Activated CD8-positive, alpha-beta memory T cell treated with anti-CD3 and anti-CD28 coated beads for 36 hours (primary cell): ENCODE measurements around the gene CREBZF. TPM values are rescaled to one million over a fixed set of nuclear protein-coding genes. Genes with fewer than 3 reads are reported as not detected.

Experiments used
- CTCF ChIA-PET: fragments of 350-600 bp; sonication (Branson Sonifier 250); formaldehyde crosslinking; loops from one replicate; lab custom pipeline; 2021; ENCODE audit warnings: antibody characterized with exemption; lab: Charles Lee
- POLR2A ChIA-PET: fragments of 350-600 bp; sonication (Branson Sonifier 250); formaldehyde crosslinking; loops from one replicate; lab custom pipeline; 2021; ENCODE audit warnings: antibody characterized with exemption; lab: Charles Lee
- total RNA-seq, 2 experiments: library from RNA; stranded (reverse); gene quantifications; one replicate each; pipeline ENCODE4 v1.2.3, GENCODE V29; 2021

The CREBZF gene
- total RNA-seq, result 10 to 100 TPM; 41.8 to 43.7 TPM

GRCh38 chr11:85664615-85665481 is at the start of gene CREBZF:
Gene CREBZF (minus strand): TSS chr11:85665129. CDS start chr11:85664875, 254 bp downstream.
- CTCF ChIA-PET, result interaction anchor here (1.8 kb wide), 1 partner anchor 16 kb away, joined by 8 read pairs; no protein-coding TSS in a partner anchor
- POLR2A ChIA-PET, result interaction anchor here (0.6 to 2.1 kb wide), 7 partner anchors 13 to 144 kb away, joined by 3 to 13 read pairs (median 3); partner anchors contain the start of genes TMEM126A and TMEM126B

GRCh38 chr11:85712953-85713352 is 48.0 kb upstream of the CREBZF start:
- CTCF ChIA-PET, result interaction anchor here (0.6 kb wide), 1 partner anchor 9 kb away, joined by 3 read pairs; no protein-coding TSS in a partner anchor
- POLR2A ChIA-PET, result no interaction called here

- ChIA-PET POLR2A (no interaction called here), CTCF (no interaction called here)
These were observed 46.0 kb upstream of the CREBZF start for GRCh38 chr11:85710917-85711316.

- CTCF ChIA-PET, result no interaction called here
- POLR2A ChIA-PET, result no interaction called here
These were observed 45.2 kb upstream of the CREBZF start for GRCh38 chr11:85709941-85710702.

- ChIA-PET CTCF (no interaction called here), POLR2A (no interaction called here)
These were observed 40.9 kb upstream of the CREBZF start for GRCh38 chr11:85705800-85706199.

- POLR2A ChIA-PET, result no interaction called here
- CTCF ChIA-PET, result no interaction called here
These were observed 40.0 kb upstream of the CREBZF start for GRCh38 chr11:85704967-85705366.

GRCh38 chr11:85699957-85700741 is 35.2 kb upstream of the CREBZF start:
- POLR2A ChIA-PET, result interaction anchor here (0.6 to 1.1 kb wide), 2 partner anchors 13 to 55 kb away, joined by 3 read pairs; no protein-coding TSS in a partner anchor
- CTCF ChIA-PET, result interaction anchor here (0.7 to 1.3 kb wide), 3 partner anchors 17 to 143 kb away, joined by 3 to 4 read pairs (median 3); no protein-coding TSS in a partner anchor

GRCh38 chr11:85698195-85698594 is 33.3 kb upstream of the CREBZF start:
- ChIA-PET CTCF (no interaction called here), POLR2A (no interaction called here)

GRCh38 chr11:85697747-85698146 is 32.8 kb upstream of the CREBZF start:
- POLR2A ChIA-PET, result no interaction called here

GRCh38 chr11:85695546-85695945 is 30.6 kb upstream of the CREBZF start:
- ChIA-PET CTCF (interaction anchor here (1.9 kb wide), 1 partner anchor 11 kb away, joined by 7 read pairs; no protein-coding TSS in a partner anchor), POLR2A (no interaction called here)

More at GRCh38 chr11:85697747-85698146, 32.8 kb upstream of the CREBZF start:
- CTCF ChIA-PET, result no interaction called here

GRCh38 chr11:85694385-85694980 is 29.6 kb upstream of the CREBZF start:
- ChIA-PET POLR2A (no interaction called here), CTCF (interaction anchor here (0.6 to 1.9 kb wide), 2 partner anchors 10 to 116 kb away, joined by 3 to 7 read pairs; partner anchors contain the start of gene SYTL2)

GRCh38 chr11:85685820-85686459 is 21.0 kb upstream of the CREBZF start, which contains the start of gene CCDC89:
Gene CCDC89 (minus strand): TSS chr11:85686195. CDS start chr11:85686130, 65 bp downstream.
- ChIA-PET POLR2A (no interaction called here), CTCF (interaction anchor here (2.8 kb wide), 1 partner anchor 10 kb away, joined by 7 read pairs; no protein-coding TSS in a partner anchor)

- CTCF ChIA-PET, result interaction anchor here (0.8 to 2.8 kb wide), 3 partner anchors 10 to 140 kb away, joined by 3 to 7 read pairs (median 4); no protein-coding TSS in a partner anchor
- POLR2A ChIA-PET, result no interaction called here
These were observed 20.3 kb upstream of the CREBZF start for GRCh38 chr11:85685125-85685819.

- CTCF ChIA-PET, result interaction anchor here (2.8 kb wide), 1 partner anchor 13 kb away, joined by 7 read pairs; no protein-coding TSS in a partner anchor
- POLR2A ChIA-PET, result no interaction called here
These were observed 17.7 kb upstream of the CREBZF start for GRCh38 chr11:85682330-85683305.

- ChIA-PET CTCF (interaction anchor here (1.5 kb wide), 1 partner anchor 12 kb away, joined by 4 read pairs; no protein-coding TSS in a partner anchor), POLR2A (interaction anchor here (0.7 kb wide), 1 partner anchor 16 kb away, joined by 3 read pairs; the partner anchor contains the start of gene CREBZF)
These were observed 16.0 kb upstream of the CREBZF start for GRCh38 chr11:85680897-85681296.

- ChIA-PET CTCF (interaction anchor here (1.5 kb wide), 1 partner anchor 11 kb away, joined by 4 read pairs; no protein-coding TSS in a partner anchor), POLR2A (interaction anchor here (0.7 kb wide), 1 partner anchor 15 kb away, joined by 3 read pairs; the partner anchor contains the start of gene CREBZF)
These were observed 14.6 kb upstream of the CREBZF start for GRCh38 chr11:85679576-85679975.
